Pancreas (tissue), 10 donors: ENCODE data around the gene RELCH. TPM values are rescaled to one million over a fixed set of nuclear protein-coding genes. Genes with fewer than 3 reads are reported as not detected.

ENCODE experiments used
- ATAC-seq, 4 donors: fragments of 200-7000 bp; cut with Tn5 transposase; one replicate each; pipeline versions ENCODE4 v1.8.0 to v1.9.1; 2020; ENCODE audit warnings: mild to moderate bottlenecking in 4 of 4, moderate library complexity in 4 of 4
- DNase-seq, 6 donors: peaks; one replicate each; pipeline ENCODE4 v3.0.0-alpha.2; 2020
- FAIRE-seq: peaks from 2 replicates; lab custom pipeline; 2012; peaks lifted over from hg19 to GRCh38; lab: Jason Lieb, UNC
- H3K27ac ChIP-seq, 4 donors: fragments of 200-600 bp; sonication (generic); 1 replicate in 3 of 4; 2 replicates in 1 of 4; pipeline versions ENCODE4 v1.5.0 to v1.8.0; 2020
- H3K27me3 ChIP-seq, 4 donors: fragments of 200-600 bp; one replicate each; pipeline ENCODE4 v1.8.0; 2021
- H3K36me3 ChIP-seq, 3 donors: fragments of 200-600 bp; sonication (generic) in 1 of 3; one replicate each; pipeline versions ENCODE4 v1.5.0 to v1.8.0; 2020 to 2021
- H3K4me1 ChIP-seq, 3 donors: fragments of 200-600 bp; one replicate each; pipeline ENCODE4 v1.8.0; 2021
- H3K4me3 ChIP-seq, 4 donors: fragments of 200-600 bp; sonication (generic) in 2 of 4; one replicate each; pipeline versions ENCODE4 v1.5.0 to v1.8.0; 2020 to 2021
- H3K9me3 ChIP-seq, 4 donors: fragments of 200-600 bp; one replicate each; pipeline ENCODE4 v1.8.0; 2021
- WGBS, 2 donors: extraction: QIAGEN DNeasy Blood & Tissue Kit; methylation state at CpG; one replicate each; pipeline ENCODE4 v1.1.7; 2013; 5-methylcytosine and 5-hydroxymethylcytosine counted together
- intact Hi-C, 3 donors: fragments of 100-400 bp; cut with DNase I; formaldehyde crosslinking; loops; one replicate each; pipeline versions ENCODE4 v1.11.1 to v1.14.2; 2022
- polyA plus RNA-seq, 2 donors: library from polyadenylated mRNA; stranded (reverse); fragments of 200-250 nt; gene quantifications; one replicate each; pipeline ENCODE4 v1.2.3, GENCODE V29; 2013
- total RNA-seq, 6 donors: library from RNA; stranded (reverse); fragmentation: NEBNext Ultra II Directional in 4 of 6; extraction: Animal tissue kit (Norgen Biotek cat#: 25700) in 4 of 6; gene quantifications; one replicate each; pipeline versions ENCODE4 v1.2.1 to v1.2.4, GENCODE V29; 2021 to 2023
- TF ChIP-seq, protein P1 (sequence below), 4 donors: fragments of 200-600 bp; sonication (generic) in 3 of 4; IDR thresholded peaks; one replicate each; pipeline versions ENCODE4 v1.5.0 to v1.8.0; 2021; ENCODE audit warnings: antibody characterized with exemption in 4 of 4
- donor health status: healthy with polysubstance abuse.
- donor health status: DM: no; HTN: no; CAD: no; lungs with moderate emphysema.
- donor health status: DM: no; HTN: no; CAD: no.
- donor health status: control.
- donor health status: control.
- donor health status: Bipolar disorder and iron deficiency.
- donor health status: DM: yes; HTN: yes; CAD: no.
- donor health status: DM: no; HTN: no; CAD: no.
- donor health status: DM: no; HTN: no; CAD: no.
- donor health status: DM: yes; HTN: yes; CAD: no.

Gene RELCH
- total and polyA plus RNA-seq, 8 donors: 8.1 to 18.2 (median 12.6) TPM

DNA sequence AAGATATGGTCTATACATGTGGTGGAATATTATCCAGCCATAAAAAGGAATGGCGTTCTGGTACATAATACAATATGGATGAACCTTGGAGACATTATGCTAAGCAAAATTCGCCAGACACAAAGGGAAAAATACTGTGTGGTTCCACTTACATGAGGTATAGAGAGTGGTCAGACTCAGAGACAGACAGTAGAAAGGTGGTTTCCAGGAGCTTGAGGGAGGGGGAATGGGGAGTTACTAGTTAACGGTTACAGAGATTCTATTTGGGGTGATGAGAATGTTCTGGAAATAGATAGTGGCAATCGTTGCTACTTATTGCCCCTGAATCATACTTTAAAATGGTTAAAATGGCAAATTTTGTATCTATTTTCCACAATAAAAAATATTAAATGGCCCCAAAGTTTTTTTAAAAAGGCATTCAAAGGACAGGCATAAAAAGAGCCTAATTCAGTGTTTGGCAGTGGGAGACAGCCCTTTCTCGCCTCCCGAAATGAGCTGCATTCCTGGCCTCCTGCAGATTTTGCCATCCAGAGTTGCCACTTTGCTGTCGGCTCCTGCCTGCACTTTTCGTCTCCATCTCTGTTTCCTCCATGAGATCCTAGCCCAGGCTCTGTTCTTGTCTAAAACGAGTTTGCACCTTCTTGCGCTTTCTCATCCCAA, 151.5 kb downstream of the RELCH start:
- Histone ChIP-seq H3K4me3 (no peak overlapping the region), H3K27me3 (no peaks in the 10 kb centered on the region), H3K4me1 (no peaks in the 10 kb centered on the region), H3K36me3 (no peaks in the 10 kb centered on the region), H3K9me3 (no peaks in the 10 kb centered on the region), H3K27ac (no peak overlapping the region)
- FAIRE-seq: no peak
- no peak for ATAC-seq
- intact Hi-C loops: no loop called here
- TF ChIP-seq, protein P1, sequence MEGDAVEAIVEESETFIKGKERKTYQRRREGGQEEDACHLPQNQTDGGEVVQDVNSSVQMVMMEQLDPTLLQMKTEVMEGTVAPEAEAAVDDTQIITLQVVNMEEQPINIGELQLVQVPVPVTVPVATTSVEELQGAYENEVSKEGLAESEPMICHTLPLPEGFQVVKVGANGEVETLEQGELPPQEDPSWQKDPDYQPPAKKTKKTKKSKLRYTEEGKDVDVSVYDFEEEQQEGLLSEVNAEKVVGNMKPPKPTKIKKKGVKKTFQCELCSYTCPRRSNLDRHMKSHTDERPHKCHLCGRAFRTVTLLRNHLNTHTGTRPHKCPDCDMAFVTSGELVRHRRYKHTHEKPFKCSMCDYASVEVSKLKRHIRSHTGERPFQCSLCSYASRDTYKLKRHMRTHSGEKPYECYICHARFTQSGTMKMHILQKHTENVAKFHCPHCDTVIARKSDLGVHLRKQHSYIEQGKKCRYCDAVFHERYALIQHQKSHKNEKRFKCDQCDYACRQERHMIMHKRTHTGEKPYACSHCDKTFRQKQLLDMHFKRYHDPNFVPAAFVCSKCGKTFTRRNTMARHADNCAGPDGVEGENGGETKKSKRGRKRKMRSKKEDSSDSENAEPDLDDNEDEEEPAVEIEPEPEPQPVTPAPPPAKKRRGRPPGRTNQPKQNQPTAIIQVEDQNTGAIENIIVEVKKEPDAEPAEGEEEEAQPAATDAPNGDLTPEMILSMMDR (IDR thresholded peaks at IDR 0.05): no peak
- 71% methylated on average over 10 of the region's 10 CpGs for WGBS, 2 donors
- DNase-seq: no peak

DNA sequence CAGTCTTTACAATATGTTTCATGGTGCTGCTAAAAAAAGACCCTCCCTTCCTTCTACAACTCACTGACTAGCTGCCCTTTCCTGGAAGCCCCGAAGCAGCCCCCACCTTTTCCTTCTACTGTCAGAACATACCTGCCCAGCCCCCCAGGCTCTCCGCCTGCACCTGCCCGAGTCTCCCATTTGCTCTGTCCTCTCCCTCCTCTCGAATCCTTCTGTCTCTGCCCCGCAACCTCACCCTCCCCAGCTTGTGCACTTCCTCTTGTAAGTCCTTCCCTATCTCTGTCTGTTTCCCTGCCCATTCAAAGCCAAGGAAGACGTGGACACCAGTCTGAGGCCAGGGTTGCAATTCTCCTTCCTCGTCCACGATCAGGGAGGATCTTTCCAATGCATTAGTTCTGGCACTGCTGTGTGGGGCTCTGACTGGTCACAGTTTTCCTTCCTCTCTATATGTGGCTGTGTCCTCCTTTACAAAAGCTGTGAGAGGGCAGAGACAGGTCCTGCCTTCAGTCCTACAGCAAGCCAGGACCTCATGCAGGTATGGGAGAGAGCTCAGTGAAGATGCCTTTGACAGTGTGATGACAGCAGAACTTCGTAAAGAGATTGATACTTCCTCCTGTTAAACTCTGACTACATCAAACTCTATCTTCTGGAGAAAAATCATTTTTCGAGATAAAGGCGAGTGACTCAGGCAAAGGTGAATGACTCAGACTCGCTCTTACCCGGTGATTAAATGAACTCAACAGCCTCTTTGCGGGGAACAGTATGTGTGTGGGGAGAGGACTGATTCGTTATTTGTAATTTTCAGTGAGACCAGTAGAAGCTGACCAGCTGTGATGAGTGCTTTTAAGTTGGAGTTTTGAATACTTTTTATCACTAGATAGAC, 152.3 kb downstream of the RELCH start:
- Histone ChIP-seq H3K27ac (no peak overlapping the region), H3K36me3 (no peaks in the 10 kb centered on the region), H3K9me3 (no peaks in the 10 kb centered on the region), H3K27me3 (no peaks in the 10 kb centered on the region), H3K4me1 (no peaks in the 10 kb centered on the region), H3K4me3 (no peak overlapping the region)
- FAIRE-seq: no peak
- intact Hi-C loops: no loop called here
- TF ChIP-seq, protein P1 (IDR thresholded peaks at IDR 0.05): no peak
- 69 to 72% methylated on average over 15 of the region's 15 CpGs for WGBS, 2 donors
- ATAC-seq: peak in 3 of 4 donors; percentile 31 to 52 (median 32)
- no peak for DNase-seq

DNA sequence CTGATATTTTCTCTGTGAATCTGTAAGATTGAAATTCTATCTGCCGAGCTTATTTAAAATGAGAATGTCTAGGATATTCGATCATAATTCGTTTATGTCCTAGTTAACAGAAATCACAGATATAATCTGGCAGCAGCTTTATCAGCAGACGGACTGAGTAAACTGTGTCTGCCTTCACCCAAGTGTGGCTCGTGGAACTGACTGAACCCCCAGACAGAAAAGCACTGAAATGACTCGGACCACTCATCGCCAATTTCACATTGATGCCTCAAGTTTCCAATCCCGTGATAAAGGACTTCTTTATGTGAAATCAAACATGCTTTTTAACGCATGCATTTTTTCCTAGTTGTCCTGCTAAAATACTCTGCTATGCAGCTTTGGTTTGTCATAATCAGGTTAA, 153.9 kb downstream of the RELCH start:
- FAIRE-seq (no peak), ATAC-seq (no peak), DNase-seq (no peak)
- Histone ChIP-seq H3K36me3 (no peaks in the 10 kb centered on the region), H3K4me1 (no peaks in the 10 kb centered on the region), H3K27me3 (no peaks in the 10 kb centered on the region), H3K27ac (no peak overlapping the region), H3K9me3 (no peaks in the 10 kb centered on the region), H3K4me3 (no peak overlapping the region)
- TF ChIP-seq, protein P1 (IDR thresholded peaks at IDR 0.05): no peak
- intact Hi-C loops: no loop called here
- WGBS, 2 donors: 59 to 65% methylated on average over 9 of the region's 9 CpGs

DNA sequence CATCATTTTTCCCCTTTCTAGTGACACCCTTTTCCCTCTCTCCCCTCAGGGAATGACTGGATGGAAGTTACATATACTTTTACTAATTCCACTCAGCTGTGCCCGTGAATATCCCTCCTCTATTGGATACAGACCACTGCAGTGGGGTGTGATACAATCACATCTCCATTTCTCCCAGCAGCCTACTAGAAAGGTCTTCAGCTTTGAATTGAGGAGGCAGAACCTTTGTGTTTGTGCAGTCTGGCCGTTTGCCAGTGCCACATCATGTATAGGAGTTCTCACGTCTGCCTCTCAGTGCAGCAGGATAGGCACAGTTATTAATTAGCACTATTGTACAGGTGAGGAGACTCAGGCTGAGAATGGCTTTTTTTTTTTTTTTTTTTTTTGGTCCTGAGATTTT, 154.4 kb downstream of the RELCH start:
- ATAC-seq (no peak), FAIRE-seq (no peak), DNase-seq (no peak)
- Histone ChIP-seq H3K36me3 (no peaks in the 10 kb centered on the region), H3K9me3 (no peaks in the 10 kb centered on the region), H3K27me3 (no peaks in the 10 kb centered on the region), H3K4me1 (no peaks in the 10 kb centered on the region), H3K4me3 (no peak overlapping the region), H3K27ac (no peak overlapping the region)
- intact Hi-C loops: no loop called here
- WGBS, 2 donors: 42 to 55% methylated on average over 3 of the region's 3 CpGs
- TF ChIP-seq, protein P1 (IDR thresholded peaks at IDR 0.05): no peak
